Mesenchymal stem cell (in vitro differentiated cells and primary cell): Measurements from ENCODE around the gene CDA.

ENCODE experiments used
- DNase-seq: peaks from one replicate; pipeline ENCODE4 v3.0.0-alpha.2; 2013
- H2AFZ ChIP-seq: one replicate; pipeline ENCODE4 v1.6.1; 2013; ENCODE audit warnings: low read depth, mild to moderate bottlenecking, control low read depth, inconsistent platforms, low read length, moderate library complexity
- H2AK5ac ChIP-seq: 2 replicates; pipeline ENCODE4 v1.6.1; 2013; ENCODE audit warnings: low read length, moderate library complexity, mild to moderate bottlenecking, inconsistent platforms; ENCODE audit not compliant: severe bottlenecking
- H2BK120ac ChIP-seq: one replicate; pipeline ENCODE4 v1.6.1; 2013; ENCODE audit warnings: low read depth, mild to moderate bottlenecking, inconsistent platforms, low read length, moderate library complexity
- H2BK12ac ChIP-seq, 2 experiments: one replicate each; pipeline ENCODE4 v1.6.1; 2013; ENCODE audit warnings: inconsistent platforms in 2 of 2, low read length in 2 of 2, mild to moderate bottlenecking in 2 of 2, moderate library complexity in 2 of 2, control low read depth in 1 of 2
- H2BK15ac ChIP-seq: one replicate; pipeline ENCODE4 v1.6.1; 2013; ENCODE audit warnings: mild to moderate bottlenecking, low read depth, inconsistent platforms; ENCODE audit not compliant: poor library complexity, severe bottlenecking
- H2BK5ac ChIP-seq: 2 replicates; pipeline ENCODE4 v1.6.1; 2013; ENCODE audit warnings: low read depth, mild to moderate bottlenecking, low read length, control low read depth, inconsistent platforms; ENCODE audit not compliant: poor library complexity, severe bottlenecking
- H3K14ac ChIP-seq, 2 experiments: one replicate each; pipeline ENCODE4 v1.6.1; 2013; ENCODE audit warnings: inconsistent platforms in 2 of 2, low read length in 2 of 2, control low read depth in 1 of 2, mild to moderate bottlenecking in 1 of 2, moderate library complexity in 1 of 2
- H3K18ac ChIP-seq, 2 experiments: one replicate each; pipeline ENCODE4 v1.6.1; 2013; ENCODE audit warnings: inconsistent platforms in 2 of 2, low read length in 2 of 2, control low read depth in 1 of 2, low read depth in 1 of 2, mild to moderate bottlenecking in 1 of 2
- H3K23ac ChIP-seq, 2 experiments: one replicate each; pipeline ENCODE4 v1.6.1; 2013; ENCODE audit warnings: inconsistent platforms in 2 of 2, low read length in 2 of 2, mild to moderate bottlenecking in 2 of 2, moderate library complexity in 2 of 2, control low read depth in 1 of 2
- H3K27ac ChIP-seq: 2 replicates; pipeline ENCODE4 v1.5.1; 2013; ENCODE audit warnings: mild to moderate bottlenecking, moderate library complexity, low read length, control low read depth, inconsistent platforms; ENCODE audit not compliant: poor library complexity, severe bottlenecking
- H3K27me3 ChIP-seq, 2 experiments: 2 replicates each; pipeline versions ENCODE4 v1.6.1 to v1.7.0; 2013; ENCODE audit warnings: low read length in 2 of 2, mild to moderate bottlenecking in 2 of 2, moderate library complexity in 2 of 2, control low read depth in 1 of 2, inconsistent platforms in 1 of 2; ENCODE audit not compliant: control insufficient read depth in 1 of 2, insufficient read depth in 1 of 2
- H3K36me3 ChIP-seq, 2 experiments: 2 replicates each; pipeline versions ENCODE4 v1.6.1 to v1.7.0; 2013; ENCODE audit warnings: low read length in 2 of 2, control low read depth in 1 of 2, inconsistent platforms in 1 of 2, low read depth in 1 of 2, mild to moderate bottlenecking in 1 of 2; ENCODE audit not compliant: insufficient read depth in 2 of 2, control insufficient read depth in 1 of 2
- H3K4ac ChIP-seq, 2 experiments: one replicate each; pipeline ENCODE4 v1.6.1; 2013; ENCODE audit warnings: inconsistent platforms in 2 of 2, low read length in 2 of 2, mild to moderate bottlenecking in 2 of 2, moderate library complexity in 2 of 2, control low read depth in 1 of 2, low read depth in 1 of 2
- H3K4me1 ChIP-seq: 2 replicates; pipeline ENCODE4 v1.6.1; 2013; ENCODE audit warnings: low read depth, low read length, control low read depth; ENCODE audit not compliant: control insufficient read depth, insufficient read depth
- H3K4me2 ChIP-seq: 2 replicates; pipeline ENCODE4 v1.6.1; 2013; ENCODE audit warnings: low read length, mild to moderate bottlenecking, inconsistent platforms; ENCODE audit not compliant: poor library complexity, severe bottlenecking
- H3K4me3 ChIP-seq, 2 experiments: 2 replicates each; pipeline versions ENCODE4 v1.5.1 to v1.7.0; 2013; ENCODE audit warnings: low read length in 2 of 2, mild to moderate bottlenecking in 2 of 2, control low read depth in 1 of 2, low read depth in 1 of 2; ENCODE audit not compliant: insufficient read depth in 1 of 2
- H3K79me1 ChIP-seq: replicated peaks from 2 replicates; pipeline ENCODE4 v1.6.1; 2013; ENCODE audit warnings: mild to moderate bottlenecking, control low read depth, low read length, inconsistent platforms; ENCODE audit not compliant: poor library complexity, severe bottlenecking
- H3K9ac ChIP-seq: 2 replicates; pipeline ENCODE4 v1.7.0; 2013; ENCODE audit warnings: mild to moderate bottlenecking, low read length, moderate library complexity
- H3K9me3 ChIP-seq: 2 replicates; pipeline ENCODE4 v1.7.0; 2013; ENCODE audit warnings: mild to moderate bottlenecking, low read length; ENCODE audit not compliant: control insufficient read depth
- H4K8ac ChIP-seq: one replicate; pipeline ENCODE4 v1.6.1; 2013; ENCODE audit warnings: inconsistent platforms, mild to moderate bottlenecking, low read length, moderate library complexity
- H4K91ac ChIP-seq: one replicate; pipeline ENCODE4 v1.6.1; 2013; ENCODE audit warnings: mild to moderate bottlenecking, low read length, inconsistent platforms
- WGBS: methylation state at CpG from one replicate; pipeline ENCODE4 v1.1.7; 2013; ENCODE audit warnings: mixed read lengths; 5-methylcytosine and 5-hydroxymethylcytosine counted together

The CDA gene

DNA sequence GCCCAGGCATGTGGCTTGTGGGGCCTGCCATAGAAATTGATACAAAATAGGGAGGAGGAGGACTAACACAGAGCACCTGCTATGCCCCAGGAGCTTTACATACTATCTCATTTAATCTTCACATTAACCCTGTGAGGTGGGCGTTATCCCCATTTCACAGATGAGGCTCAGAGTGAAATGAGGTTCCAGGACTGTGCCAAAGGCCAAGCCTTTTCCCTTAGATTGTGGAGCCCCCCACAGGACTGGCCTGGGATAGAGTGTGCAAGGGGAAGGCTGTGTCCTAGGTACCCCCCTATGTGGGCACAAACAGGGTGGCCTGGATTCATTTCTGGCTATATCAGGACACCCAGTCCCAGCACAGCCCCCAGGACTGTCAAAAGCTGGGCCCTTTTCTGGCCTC, 74.5 kb downstream of the CDA start:
- Histone ChIP-seq H3K4ac (no peak overlapping the region), H3K4me3 (no peak overlapping the region), H3K23ac (no peak overlapping the region), H2BK120ac (no peak overlapping the region), H3K27ac (no peak overlapping the region), H3K27me3 (no peaks in the 10 kb centered on the region), H3K9me3 (no peaks in the 10 kb centered on the region), H3K4me2 (no peak overlapping the region), H4K8ac (no peak overlapping the region), H3K4me1 (peaks cover 10% of the 10 kb centered on the region), H3K79me1 (peaks cover 4% of the 10 kb centered on the region), H3K9ac (no peak overlapping the region), H3K14ac (no peak overlapping the region), H3K18ac (no peak overlapping the region), H2BK12ac (no peak overlapping the region), H4K91ac (no peak overlapping the region), H2AFZ (no peak overlapping the region), H2BK15ac (no peak overlapping the region), H2BK5ac (no peak overlapping the region), H3K36me3 (peaks cover under 1 to 13% of the 10 kb centered on the region in 2 experiments), H2AK5ac (no peak overlapping the region)
- DNase-seq: no peak
- 96% methylated on average over 1 of the region's 1 CpG for WGBS

GRCh38 chr1:20663969-20664715, 75.2 kb downstream of the CDA start:
- Histone ChIP-seq H3K27ac (no peak overlapping the region), H3K4me3 (no peak overlapping the region), H2BK5ac (no peak overlapping the region), H3K27me3 (no peaks in the 10 kb centered on the region), H3K14ac (no peak overlapping the region), H3K79me1 (peaks cover 4% of the 10 kb centered on the region), H3K4ac (no peak overlapping the region), H2BK15ac (no peak overlapping the region), H3K18ac (no peak overlapping the region), H2BK12ac (no peak overlapping the region), H4K8ac (peak overlapping the region; percentile 27), H2AK5ac (no peak overlapping the region), H3K9me3 (no peaks in the 10 kb centered on the region), H4K91ac (peak overlapping the region; percentile 11), H3K4me1 (peaks cover 10% of the 10 kb centered on the region), H3K36me3 (peaks cover 0 to 6% of the 10 kb centered on the region in 2 experiments), H3K23ac (no peak overlapping the region), H2AFZ (no peak overlapping the region), H3K4me2 (no peak overlapping the region), H3K9ac (no peak overlapping the region), H2BK120ac (no peak overlapping the region)
- WGBS: 86% methylated on average over 12 of the region's 12 CpGs
- DNase-seq: no peak

- Histone ChIP-seq H3K9ac (no peak overlapping the region), H3K4ac (no peak overlapping the region), H3K27me3 (no peaks in the 10 kb centered on the region), H3K4me1 (peaks cover 10% of the 10 kb centered on the region), H3K27ac (no peak overlapping the region), H2BK5ac (no peak overlapping the region), H3K36me3 (no peaks in the 10 kb centered on the region), H3K79me1 (peaks cover 3% of the 10 kb centered on the region), H3K4me3 (no peak overlapping the region), H4K8ac (no peak overlapping the region), H2AK5ac (no peak overlapping the region), H3K14ac (no peak overlapping the region), H3K4me2 (no peak overlapping the region), H4K91ac (no peak overlapping the region), H3K9me3 (no peaks in the 10 kb centered on the region), H2BK12ac (no peak overlapping the region), H2BK120ac (no peak overlapping the region), H3K23ac (no peak overlapping the region), H3K18ac (no peak overlapping the region), H2BK15ac (no peak overlapping the region), H2AFZ (no peak overlapping the region)
- no peak for DNase-seq
- WGBS: 95% methylated on average over 11 of the region's 12 CpGs
Observed at GRCh38 chr1:20665726-20666125, 76.8 kb downstream of the CDA start.

- Histone ChIP-seq H3K4me3 (no peak overlapping the region), H2AK5ac (no peak overlapping the region), H3K27ac (no peak overlapping the region), H3K4me2 (no peak overlapping the region), H3K18ac (no peak overlapping the region), H4K91ac (no peak overlapping the region), H2AFZ (no peak overlapping the region), H2BK120ac (no peak overlapping the region), H2BK12ac (no peak overlapping the region), H3K4ac (no peak overlapping the region), H3K9ac (no peak overlapping the region), H3K14ac (no peak overlapping the region), H2BK15ac (no peak overlapping the region), H3K79me1 (no peaks in the 10 kb centered on the region), H3K4me1 (peaks cover 10% of the 10 kb centered on the region), H3K9me3 (no peaks in the 10 kb centered on the region), H4K8ac (no peak overlapping the region), H3K36me3 (no peaks in the 10 kb centered on the region), H3K23ac (no peak overlapping the region), H3K27me3 (no peaks in the 10 kb centered on the region), H2BK5ac (no peak overlapping the region)
- 82% methylated on average over 16 of the region's 16 CpGs for WGBS
- DNase-seq: no peak
Observed at GRCh38 chr1:20666146-20666545, 77.2 kb downstream of the CDA start.
